Activated T-cell treated with anti-CD3 and anti-CD28 coated beads for 4 hours (primary cell): ENCODE measurements around the gene ELOVL1.
A peak's percentile ranks its signal among the peaks of the same experiment; 100 is the strongest.
"Not testable (repeated sequence)": the region's sequence is repeated elsewhere in the genome, so short reads cannot be mapped to it uniquely, and the experiment has no call there.

ENCODE experiments used
- DNase-seq: peaks from one replicate; pipeline ENCODE4 v3.0.0-alpha.2; 2020

Gene ELOVL1

GRCh38 chr1:43367904-43368645 is at the start of gene ELOVL1:
Gene ELOVL1, minus strand, starts transcription at chr1:43368011. Its CDS starts 2,402 bp downstream, at chr1:43365609.
- DNase-seq = peak; percentile 63

- no peak for DNase-seq
Observed at GRCh38 chr1:43415901-43416300, 48.1 kb upstream of the ELOVL1 start.

GRCh38 chr1:43414634-43415223 is 46.9 kb upstream of the ELOVL1 start:
- DNase-seq = peak; percentile 59

DNA sequence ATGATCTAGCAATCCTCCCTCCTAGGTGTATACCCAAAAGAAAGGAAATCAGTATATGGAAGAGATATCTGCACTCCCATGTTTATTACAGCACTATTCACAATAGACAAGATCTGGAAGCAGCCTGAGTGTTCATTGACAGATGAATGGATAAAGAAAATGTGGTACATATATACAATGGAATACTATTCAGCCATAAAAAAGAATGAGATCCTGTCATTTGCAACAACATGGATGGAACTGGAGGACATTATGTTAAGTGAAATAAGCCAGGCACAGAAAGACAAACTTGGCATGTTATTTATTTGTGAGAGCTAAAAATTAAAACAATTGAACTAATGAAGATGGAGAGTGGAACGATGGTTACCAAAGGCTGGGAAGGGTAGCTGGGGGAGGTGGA is 45.6 kb upstream of the ELOVL1 start:
- not testable (repeated sequence) for DNase-seq

DNA sequence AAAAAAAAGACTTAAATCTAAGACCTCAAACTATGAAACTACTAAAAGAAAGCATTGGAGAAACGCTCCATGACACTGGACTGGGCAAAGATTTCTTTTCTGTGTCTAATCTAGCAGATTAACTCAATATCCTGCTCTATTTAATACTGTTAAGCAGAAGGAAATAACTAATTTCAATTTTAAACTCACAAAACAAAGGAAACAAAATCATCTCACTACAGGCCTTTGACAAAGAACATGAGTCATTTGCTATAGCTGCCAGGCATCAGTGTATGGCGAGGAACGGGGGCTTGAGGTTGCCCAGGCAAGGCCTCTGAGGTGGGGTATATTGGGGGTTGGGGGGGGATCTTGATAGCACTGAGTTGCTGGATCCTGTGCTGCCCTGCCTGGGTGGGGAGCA is 42.8 kb upstream of the ELOVL1 start:
- no peak for DNase-seq

DNA sequence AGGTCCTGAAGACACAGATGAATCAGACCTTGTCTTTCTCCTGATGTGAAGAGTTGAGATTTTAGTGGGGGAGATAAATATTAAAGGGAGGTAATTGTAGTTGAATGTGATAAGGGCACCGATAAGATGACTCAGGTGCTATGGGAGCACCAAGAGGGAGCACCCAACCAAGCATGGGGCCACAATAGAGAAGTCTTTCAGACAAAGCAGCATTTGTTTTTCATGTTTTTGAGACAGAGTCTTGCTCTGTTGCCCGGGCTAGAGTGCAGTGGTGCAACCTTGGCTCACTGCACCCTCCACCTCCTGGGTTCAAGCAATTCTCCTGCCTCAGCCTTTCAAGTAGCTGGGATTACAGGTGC is 38.0 kb upstream of the ELOVL1 start:
- DNase-seq = no peak

DNA sequence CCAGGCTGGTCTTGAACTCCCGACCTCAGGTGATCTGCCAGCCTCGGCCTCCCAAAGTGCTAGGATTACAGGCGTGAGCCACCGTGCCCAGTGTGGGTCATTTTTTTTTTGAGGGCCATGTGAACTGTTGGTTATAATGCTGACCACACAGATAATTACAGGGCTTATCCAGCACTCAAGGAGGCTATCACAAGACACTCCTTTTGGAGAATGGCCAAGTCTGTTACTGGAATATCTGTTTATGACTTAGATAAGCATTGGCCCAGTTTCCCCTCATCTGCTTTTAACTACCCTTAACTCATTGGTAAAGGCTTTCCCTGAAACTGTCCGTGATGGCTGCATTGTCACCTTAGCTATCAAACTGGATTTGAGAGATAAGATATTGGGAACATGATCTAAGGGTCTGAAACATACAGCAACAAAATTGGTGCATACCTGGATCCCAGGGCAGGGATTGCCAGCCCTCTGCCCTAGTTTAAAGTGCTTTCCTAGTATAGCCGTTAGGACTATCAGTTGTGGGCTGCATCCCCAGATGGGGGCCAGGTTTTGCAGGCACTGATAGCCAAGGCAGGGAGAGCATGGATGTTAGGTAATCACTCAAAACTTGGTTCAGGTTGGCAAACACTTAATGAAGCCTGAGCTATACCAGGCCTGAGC is 37.5 kb upstream of the ELOVL1 start:
- no peak for DNase-seq

GRCh38 chr1:43404353-43404752 is 36.5 kb upstream of the ELOVL1 start:
- DNase-seq = no peak

DNA sequence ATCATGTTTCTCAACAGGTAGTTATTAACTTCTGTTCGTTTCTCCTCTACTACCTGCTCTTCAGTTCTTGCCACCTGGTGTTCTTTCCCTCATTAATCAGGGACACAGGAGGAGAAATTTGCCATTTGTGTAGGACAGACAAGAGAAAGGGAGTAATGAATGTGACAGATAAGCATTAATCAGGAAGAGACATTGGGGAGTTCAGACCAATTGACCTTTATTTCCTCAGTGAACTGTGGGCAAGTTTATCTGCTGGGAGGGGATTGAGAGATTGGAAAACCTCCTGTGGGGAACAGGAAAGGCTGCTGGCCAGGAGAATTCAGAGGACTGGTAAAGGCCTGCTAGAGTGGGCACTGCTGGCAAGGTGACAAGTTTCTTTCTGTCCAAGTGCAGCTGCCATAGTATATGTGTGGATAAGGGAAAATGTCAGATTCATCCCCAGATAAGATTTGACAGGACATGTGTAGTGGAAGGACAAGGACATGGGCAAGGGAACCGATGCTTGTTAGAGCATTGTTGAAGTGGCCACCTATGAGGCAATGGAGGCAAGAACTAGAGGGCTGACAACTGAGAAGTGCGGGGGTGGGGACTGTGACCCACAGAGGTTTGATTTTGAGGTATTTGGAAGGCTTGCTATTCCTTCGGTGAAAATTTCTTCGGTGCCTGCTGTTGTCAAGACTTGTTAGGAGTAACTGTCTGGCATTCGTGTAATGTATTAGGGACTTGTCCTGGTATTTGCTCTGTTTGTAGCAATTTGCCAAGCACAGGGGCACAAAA is 34.5 kb upstream of the ELOVL1 start:
- DNase-seq = no peak

DNA sequence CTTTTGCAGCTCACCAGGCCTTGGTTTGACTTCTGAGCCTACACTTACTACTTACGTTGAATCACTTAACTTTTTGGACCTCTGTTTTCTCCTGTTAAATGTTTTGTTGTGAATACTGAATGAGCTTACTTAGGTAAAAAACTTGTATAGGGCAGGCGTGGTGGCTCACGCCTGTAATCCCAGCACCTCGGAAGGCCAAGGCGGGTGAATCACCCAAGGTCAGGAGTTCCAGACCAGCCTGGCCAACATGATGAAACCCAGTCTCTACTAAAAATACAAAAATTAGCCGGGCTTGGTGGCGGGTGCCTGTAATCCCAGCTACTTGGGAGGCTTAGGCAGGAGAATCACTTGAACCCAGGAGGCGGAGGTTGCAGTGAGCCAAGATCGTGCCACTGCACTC is 32.6 kb upstream of the ELOVL1 start:
- not testable (repeated sequence) for DNase-seq

GRCh38 chr1:43398227-43398626 is 30.4 kb upstream of the ELOVL1 start:
- no peak for DNase-seq

- no peak for DNase-seq
Observed at GRCh38 chr1:43396059-43396458, 28.2 kb upstream of the ELOVL1 start.

DNA sequence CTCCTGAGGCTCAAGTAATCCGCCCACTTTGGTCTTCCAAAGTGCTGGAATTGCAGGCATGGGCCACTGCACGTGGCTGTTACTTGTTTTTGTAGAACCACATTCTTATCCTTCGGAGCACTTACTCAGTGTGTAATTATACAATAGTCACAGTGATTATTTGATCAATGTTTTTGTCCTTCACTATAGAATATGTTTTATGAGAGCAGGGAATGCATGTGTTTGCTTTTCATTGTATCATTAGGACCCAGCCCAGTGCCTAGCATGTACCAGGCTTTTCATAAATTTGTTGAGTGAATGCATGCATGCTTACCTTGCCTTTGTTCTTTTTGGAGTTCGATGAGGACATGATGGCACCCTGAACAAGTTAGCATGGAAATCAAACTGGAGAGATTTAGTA is 27.7 kb upstream of the ELOVL1 start:
- no peak for DNase-seq

DNA sequence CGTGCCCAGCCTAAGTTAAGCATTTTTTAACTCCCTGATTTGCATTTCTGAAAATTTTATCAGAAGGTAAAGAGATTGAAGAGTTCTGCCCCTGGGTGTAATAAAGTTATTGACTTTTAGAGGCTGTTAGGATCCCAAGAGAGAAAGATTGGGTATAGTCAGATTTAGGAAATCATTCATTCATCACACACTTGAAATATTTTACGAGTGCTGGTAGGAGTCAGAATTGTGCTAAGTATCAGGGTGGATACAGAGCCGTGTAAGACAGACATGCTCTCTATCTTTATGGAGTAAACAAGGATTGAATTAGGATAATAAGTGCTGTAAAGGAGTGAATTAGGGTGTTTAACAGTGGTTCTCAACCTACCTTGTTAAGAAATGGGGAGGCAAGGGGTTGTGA is 24.9 kb upstream of the ELOVL1 start:
- DNase-seq = no peak

- peak; percentile 92 for DNase-seq
Observed at GRCh38 chr1:43389326-43390313, 21.8 kb upstream of the ELOVL1 start, which contains the start of the genes MED8 and SZT2. Gene MED8, minus strand, starts transcription at chr1:43389800. Its CDS starts 36 bp downstream, at chr1:43389764. Gene SZT2, plus strand, starts transcription at chr1:43389899. Its CDS starts 70 bp downstream, at chr1:43389969.

DNA sequence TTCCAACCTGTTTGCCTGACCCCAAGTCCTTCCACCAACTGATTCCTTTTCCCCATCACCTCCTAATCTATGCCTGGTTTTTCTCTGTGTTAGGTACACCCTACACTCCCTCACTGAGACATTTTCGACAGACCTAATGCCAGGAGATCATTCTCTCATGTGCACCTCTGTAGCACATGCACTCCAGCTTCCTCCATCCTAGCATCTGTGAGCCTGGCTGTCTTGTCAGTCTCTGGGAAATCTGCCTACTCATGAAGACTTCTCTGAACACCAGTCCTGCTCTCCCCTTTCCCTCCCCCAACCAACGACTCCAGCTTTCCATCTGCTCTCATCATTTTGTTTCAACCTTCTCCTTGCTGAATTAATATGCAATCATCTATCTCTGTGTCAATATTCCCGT is 20.8 kb upstream of the ELOVL1 start:
- no peak for DNase-seq

DNA sequence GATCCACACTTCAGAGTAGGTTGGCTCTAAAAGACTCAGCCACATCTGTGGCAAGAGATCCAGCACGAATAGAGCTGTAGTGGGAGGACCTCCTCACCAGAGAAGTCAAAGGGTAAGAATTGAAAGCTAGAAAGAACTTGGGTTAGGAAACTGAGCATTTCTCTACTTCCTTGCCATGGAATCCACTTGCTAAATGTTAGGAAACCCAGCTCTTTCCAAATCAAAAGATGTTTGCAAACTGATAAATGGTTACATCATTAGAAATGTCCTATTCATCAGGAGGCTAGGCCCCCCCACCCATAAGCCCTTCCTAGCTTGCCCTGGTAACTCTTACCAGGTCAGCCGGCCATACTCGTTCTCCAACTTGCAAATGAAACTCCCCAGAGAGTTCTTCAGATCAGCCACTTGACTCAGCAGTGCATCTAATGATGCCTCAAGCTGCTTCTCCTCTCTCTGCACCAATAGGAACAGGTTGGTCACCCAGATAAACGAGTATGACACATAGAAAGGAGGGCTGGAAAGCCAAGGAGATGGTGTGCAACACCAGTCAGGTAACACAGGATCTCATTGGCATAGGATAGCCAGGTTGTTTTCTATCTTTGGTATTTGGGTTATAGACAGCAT is 20.3 kb upstream of the ELOVL1 start:
- no peak for DNase-seq

- no peak for DNase-seq
Observed at GRCh38 chr1:43386676-43387075, 18.9 kb upstream of the ELOVL1 start.

GRCh38 chr1:43383449-43383848 is 15.6 kb upstream of the ELOVL1 start:
- DNase-seq = no peak

- DNase-seq = no peak
Observed at GRCh38 chr1:43382027-43382779, 14.4 kb upstream of the ELOVL1 start.

- DNase-seq = no peak
Observed at GRCh38 chr1:43381612-43382011, 13.8 kb upstream of the ELOVL1 start.
